MM.1S (cell line): Measurements from ENCODE around the gene TMEM176A.

Experiments used
- DNase-seq: peaks from one replicate; pipeline ENCODE4 v3.0.0-alpha.2; 2015
- H2AFZ ChIP-seq: fragments of 300-600 bp; sonication (generic); 2 replicates; pipeline ENCODE4 v1.6.0; 2016; ENCODE audit warnings: antibody characterized with exemption, low read length
- H3F3A ChIP-seq: fragments of 300-600 bp; sonication (generic); 2 replicates; pipeline ENCODE4 v1.6.1; 2016; ENCODE audit warnings: mild to moderate bottlenecking, antibody characterized with exemption, low read length, moderate library complexity, mixed read lengths; ENCODE audit not compliant: insufficient read depth
- H3K27ac ChIP-seq: fragments of 300-600 bp; sonication (generic); 2 replicates; pipeline ENCODE4 v1.5.1; 2016; ENCODE audit warnings: mild to moderate bottlenecking, low read length
- H3K27me3 ChIP-seq: fragments of 300-600 bp; sonication (generic); replicated peaks from 2 replicates; pipeline ENCODE4 v1.6.0; 2016; ENCODE audit warnings: low read length; ENCODE audit not compliant: insufficient read depth
- H3K36me3 ChIP-seq: fragments of 300-600 bp; sonication (generic); replicated peaks from 2 replicates; pipeline ENCODE4 v1.6.1; 2016; ENCODE audit warnings: mild to moderate bottlenecking, low read length, mixed read lengths; ENCODE audit not compliant: insufficient read depth
- H3K4me1 ChIP-seq: fragments of 300-600 bp; sonication (generic); 2 replicates; pipeline ENCODE4 v1.6.1; 2016; ENCODE audit warnings: low read length, mixed read lengths
- H3K4me2 ChIP-seq: fragments of 300-600 bp; sonication (generic); 2 replicates; pipeline ENCODE4 v1.6.0; 2016; ENCODE audit warnings: low read depth, low read length
- H3K4me3 ChIP-seq: fragments of 300-600 bp; sonication (generic); 2 replicates; pipeline ENCODE4 v1.5.1; 2016; ENCODE audit warnings: low read length, mixed read lengths
- H3K79me2 ChIP-seq: fragments of 300-600 bp; sonication (generic); 2 replicates; pipeline ENCODE4 v1.6.1; 2016; ENCODE audit warnings: mixed run types, low read length, mixed read lengths
- H3K9ac ChIP-seq: fragments of 300-600 bp; sonication (generic); 2 replicates; pipeline ENCODE4 v1.6.1; 2016; ENCODE audit warnings: low read length, mixed read lengths
- H3K9me2 ChIP-seq: fragments of 300-600 bp; sonication (generic); replicated peaks from 2 replicates; pipeline ENCODE4 v1.6.1; 2016; ENCODE audit warnings: mild to moderate bottlenecking, low read length, mixed read lengths; ENCODE audit not compliant: insufficient read depth
- H3K9me3 ChIP-seq: fragments of 300-600 bp; sonication (generic); replicated peaks from 2 replicates; pipeline ENCODE4 v1.6.1; 2016; ENCODE audit warnings: mild to moderate bottlenecking, low read length, mixed read lengths; ENCODE audit not compliant: insufficient read depth
- H4K20me1 ChIP-seq: fragments of 300-600 bp; sonication (generic); 2 replicates; pipeline ENCODE4 v1.6.1; 2016; ENCODE audit warnings: mild to moderate bottlenecking, low read length, moderate library complexity, mixed read lengths; ENCODE audit not compliant: insufficient read depth
- CTCF ChIP-seq: fragments of 300-600 bp; sonication (generic); IDR thresholded peaks from 2 replicates; pipeline ENCODE4 v1.5.1; 2016; ENCODE audit warnings: antibody characterized with exemption, low read length, mixed read lengths
- EZH2 ChIP-seq: fragments of 300-600 bp; sonication (generic); optimal IDR thresholded peaks from 2 replicates; pipeline ENCODE3; 2017; ENCODE audit warnings: low read depth, mild to moderate bottlenecking, antibody characterized with exemption, low read length, mixed read lengths
- EZH2phosphoT487 ChIP-seq: fragments of 300-600 bp; sonication (generic); IDR thresholded peaks from 2 replicates; pipeline ENCODE4 v1.6.1; 2018; ENCODE audit warnings: antibody characterized with exemption, low read length

The TMEM176A gene

DNA sequence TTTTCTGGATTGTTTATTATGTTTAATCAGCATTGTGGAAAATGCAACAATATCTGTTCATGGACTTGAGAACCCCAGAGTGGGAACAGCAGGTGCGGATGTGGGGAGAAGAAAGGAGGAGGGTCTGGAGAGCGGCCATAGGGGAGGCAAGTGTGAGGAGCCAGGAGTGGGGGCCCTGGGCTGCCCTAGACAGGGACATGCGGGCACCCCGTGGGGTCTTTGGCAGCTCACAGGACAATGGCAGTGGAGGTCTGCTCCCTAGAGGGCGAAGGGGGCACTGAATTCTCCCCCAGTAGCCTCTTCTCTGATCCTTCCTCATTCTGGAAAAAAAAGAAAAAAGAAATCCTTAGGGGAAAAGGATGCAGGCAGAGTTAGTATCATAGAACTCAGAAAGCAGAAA, 9.3 kb upstream of the TMEM176A start:
- Histone ChIP-seq H3K9me3 (no peaks in the 10 kb centered on the region), H3K9ac (no peak overlapping the region)

GRCh38 chr7:150791746-150792452, 8.7 kb upstream of the TMEM176A start:
- Histone ChIP-seq H3K27ac (no peak overlapping the region), H3K36me3 (no peaks in the 10 kb centered on the region), H3K9me3 (no peaks in the 10 kb centered on the region), H3F3A (no peaks in the 10 kb centered on the region), H2AFZ (no peak overlapping the region), H3K9ac (no peak overlapping the region), H3K4me3 (no peak overlapping the region), H4K20me1 (no peaks in the 10 kb centered on the region), H3K79me2 (no peaks in the 10 kb centered on the region), H3K27me3 (no peaks in the 10 kb centered on the region), H3K9me2 (no peaks in the 10 kb centered on the region), H3K4me1 (no peaks in the 10 kb centered on the region), H3K4me2 (no peak overlapping the region)
- DNase-seq = no peak
- TF ChIP-seq EZH2 (no peak), EZH2phosphoT487 (no peak), CTCF (no peak)

More for the DNA sequence above, 9.3 kb upstream of the TMEM176A start:
- Histone ChIP-seq H3K4me2 (no peak overlapping the region), H3K4me1 (no peaks in the 10 kb centered on the region), H3K27me3 (no peaks in the 10 kb centered on the region), H3F3A (no peaks in the 10 kb centered on the region), H3K27ac (no peak overlapping the region), H2AFZ (no peak overlapping the region), H3K4me3 (no peak overlapping the region), H3K36me3 (no peaks in the 10 kb centered on the region), H4K20me1 (no peaks in the 10 kb centered on the region), H3K9me2 (no peaks in the 10 kb centered on the region), H3K79me2 (no peaks in the 10 kb centered on the region)
- TF ChIP-seq EZH2phosphoT487 (no peak), EZH2 (no peak), CTCF (no peak)
- DNase-seq = no peak

DNA sequence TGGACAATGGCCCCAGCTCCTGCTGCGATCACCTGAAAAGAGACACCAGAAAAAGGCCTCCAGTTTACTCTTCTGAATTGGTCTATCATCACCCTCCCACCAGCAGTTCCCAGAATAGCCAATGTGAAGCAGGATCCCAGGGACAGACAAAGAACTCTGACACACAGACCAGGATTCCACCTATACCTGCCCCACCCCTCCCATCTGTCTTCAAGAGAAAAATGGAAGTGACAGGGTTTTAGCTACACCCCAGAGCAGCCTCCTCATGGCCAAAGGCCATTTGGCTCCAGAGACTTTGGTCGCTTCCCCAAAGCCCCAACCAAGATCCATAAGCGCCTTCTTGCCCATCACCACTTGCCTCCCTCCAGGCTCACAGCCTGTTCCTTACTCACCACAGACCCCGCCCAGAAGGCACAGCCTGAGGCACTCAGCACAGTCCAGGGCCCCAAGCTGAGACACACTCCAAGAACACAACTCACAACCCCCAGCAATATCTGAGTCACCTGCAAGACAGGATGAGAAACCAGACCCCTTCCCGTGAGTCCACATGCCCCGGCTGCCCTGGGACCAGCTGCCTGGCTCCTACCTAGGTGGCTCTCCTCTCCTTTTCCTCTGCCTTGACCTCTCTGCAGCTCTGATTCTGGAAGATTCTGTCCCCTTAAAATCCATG, 6.9 kb upstream of the TMEM176A start:
- Histone ChIP-seq H3K9ac (no peak overlapping the region), H3F3A (no peaks in the 10 kb centered on the region), H3K9me3 (no peaks in the 10 kb centered on the region), H3K4me1 (no peaks in the 10 kb centered on the region), H4K20me1 (no peaks in the 10 kb centered on the region), H3K4me3 (no peak overlapping the region), H3K9me2 (no peaks in the 10 kb centered on the region), H3K4me2 (no peak overlapping the region), H3K79me2 (no peaks in the 10 kb centered on the region), H2AFZ (no peak overlapping the region), H3K36me3 (no peaks in the 10 kb centered on the region), H3K27ac (no peak overlapping the region), H3K27me3 (no peaks in the 10 kb centered on the region; the same call in 1 of the 2 replicates)
- DNase-seq = no peak
- TF ChIP-seq EZH2 (no peak), EZH2phosphoT487 (no peak), CTCF (no peak)
